Panc1 (cell line): ENCODE results near the gene MYOG.

Experiments used
- CTCF ChIP-seq: fragments of 450-650 bp; IDR thresholded peaks from 2 replicates; pipeline ENCODE4 v1.5.1; 2017; ENCODE audit warnings: mild to moderate bottlenecking
- POLR2AphosphoS5 ChIP-seq: IDR thresholded peaks from 2 replicates; pipeline ENCODE4 v1.6.1; 2012; ENCODE audit warnings: mild to moderate bottlenecking, low read depth, low read length, moderate library complexity
- REST ChIP-seq, 2 experiments: IDR thresholded peaks; 2 replicates each; pipeline ENCODE4 v1.6.1; 2011 to 2012; ENCODE audit warnings: low read depth in 2 of 2, control low read depth in 1 of 2, low read length in 1 of 2, mild to moderate bottlenecking in 1 of 2, moderate library complexity in 1 of 2; ENCODE audit not compliant: insufficient read depth in 1 of 2
- TCF7L2 ChIP-seq: IDR thresholded peaks from 2 replicates; pipeline ENCODE4 v1.6.1; 2011; ENCODE audit warnings: mild to moderate bottlenecking, low read depth, low read length, inconsistent platforms

- TF ChIP-seq CTCF: no peak
- no peak for TF ChIP-seq REST (IDR thresholded peaks at IDR 0.05; ENCODE audit: insufficient read depth in 1 of 2, low read depth in 2 of 2, low read length in 1 of 2)
- TF ChIP-seq POLR2AphosphoS5: no peak
- TF ChIP-seq TCF7L2: no peak
Observed at GRCh38 chr1:203095061-203095690, 9.4 kb upstream of the MYOG start.
